IMR-90 (cell line): ENCODE data around the gene SLC25A22.

Experiments used
- CHD1 ChIP-seq: IDR thresholded peaks from 2 replicates; pipeline ENCODE4 v1.6.1; 2012; ENCODE audit warnings: low read depth, low read length, improper control_type of control experiment
- CTCF ChIP-seq: conservative IDR thresholded peaks from 2 replicates; pipeline ENCODE4 v1.5.1; 2012; ENCODE audit warnings: mild to moderate bottlenecking, low read depth, low read length, improper control_type of control experiment
- FOS ChIP-seq: fragments of 150-350 bp; IDR thresholded peaks from 2 replicates; pipeline ENCODE4 v1.6.1; 2016; ENCODE audit warnings: low read depth, low read length
- MXI1 ChIP-seq: IDR thresholded peaks from 2 replicates; pipeline ENCODE4 v1.6.1; 2012; ENCODE audit warnings: low read depth, mild to moderate bottlenecking, low read length, moderate library complexity, borderline replicate concordance
- POLR2A ChIP-seq: IDR thresholded peaks from 2 replicates; pipeline ENCODE4 v1.6.1; 2012; ENCODE audit warnings: mild to moderate bottlenecking, low read depth, low read length
- RCOR1 ChIP-seq: IDR thresholded peaks from 2 replicates; pipeline ENCODE4 v1.6.1; 2012; ENCODE audit warnings: mild to moderate bottlenecking, low read length, improper control_type of control experiment; ENCODE audit not compliant: insufficient replicate concordance
- RFX5 ChIP-seq: IDR thresholded peaks from 2 replicates; pipeline ENCODE4 v1.8.0; 2012; ENCODE audit warnings: low read depth, mild to moderate bottlenecking, low read length, moderate library complexity
- SMC3 ChIP-seq: fragments of 150-350 bp; IDR thresholded peaks from 2 replicates; pipeline ENCODE4 v1.6.1; 2016; ENCODE audit warnings: low read depth, mild to moderate bottlenecking, antibody characterized with exemption, low read length, moderate library complexity
- TF ChIP-seq, protein P1 (sequence below): fragments of 150-350 bp; IDR thresholded peaks from 2 replicates; pipeline ENCODE4 v1.6.1; 2017; ENCODE audit warnings: mild to moderate bottlenecking, antibody characterized with exemption, low read length, low read depth

DNA sequence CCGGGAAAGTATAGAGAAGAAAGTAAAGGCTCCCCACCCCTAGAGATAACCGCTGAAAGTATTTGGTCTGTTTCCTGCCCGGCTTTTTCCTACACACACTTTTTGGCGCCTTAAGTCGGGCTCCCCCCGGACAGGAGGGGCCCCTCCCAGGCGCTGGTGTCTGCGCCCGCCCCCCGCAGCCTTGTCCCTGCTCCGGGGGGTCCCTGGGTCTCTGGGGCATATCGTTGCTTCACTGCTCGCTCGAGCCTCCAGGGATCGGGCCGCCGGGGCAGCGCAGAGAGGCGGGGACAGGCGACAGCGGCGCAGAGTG, 28.7 kb upstream of the SLC25A22 start:
- no peak for TF ChIP-seq CHD1
- TF ChIP-seq POLR2A: no peak
- TF ChIP-seq CTCF: no peak
- no peak for TF ChIP-seq SMC3
- no peak for TF ChIP-seq RCOR1
- TF ChIP-seq MXI1: no peak
- TF ChIP-seq RFX5: no peak
- TF ChIP-seq, protein P1, sequence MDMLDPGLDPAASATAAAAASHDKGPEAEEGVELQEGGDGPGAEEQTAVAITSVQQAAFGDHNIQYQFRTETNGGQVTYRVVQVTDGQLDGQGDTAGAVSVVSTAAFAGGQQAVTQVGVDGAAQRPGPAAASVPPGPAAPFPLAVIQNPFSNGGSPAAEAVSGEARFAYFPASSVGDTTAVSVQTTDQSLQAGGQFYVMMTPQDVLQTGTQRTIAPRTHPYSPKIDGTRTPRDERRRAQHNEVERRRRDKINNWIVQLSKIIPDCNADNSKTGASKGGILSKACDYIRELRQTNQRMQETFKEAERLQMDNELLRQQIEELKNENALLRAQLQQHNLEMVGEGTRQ: no peak
- no peak for TF ChIP-seq FOS
